GM12875 (cell line): Measurements from ENCODE around the gene VPS13D.
"Not testable (repeated sequence)": the region's sequence is repeated elsewhere in the genome, so short reads cannot be mapped to it uniquely, and the experiment has no call there.

Experiments used
- H3K4me3 ChIP-seq: one replicate; pipeline ENCODE4 v1.5.1; 2011; ENCODE audit warnings: low read depth, low read length, control low read depth
- CTCF ChIP-seq: IDR thresholded peaks from 2 replicates; pipeline ENCODE4 v1.5.1; 2011; ENCODE audit warnings: low read depth, mild to moderate bottlenecking, control low read depth, inconsistent platforms, low read length, moderate library complexity, borderline replicate concordance; ENCODE audit not compliant: insufficient read depth

Gene VPS13D

GRCh38 chr1:12315146-12315545 is 85.3 kb downstream of the VPS13D start:
- TF ChIP-seq CTCF: no peak
- H3K4me3 ChIP-seq: no peak overlapping the region

- H3K4me3 ChIP-seq: no peak overlapping the region
- no peak for TF ChIP-seq CTCF
Observed at GRCh38 chr1:12316331-12316730, 86.5 kb downstream of the VPS13D start.

- TF ChIP-seq CTCF: no peak
- H3K4me3 ChIP-seq: no peak overlapping the region
Observed at GRCh38 chr1:12320486-12320885, 90.7 kb downstream of the VPS13D start.

GRCh38 chr1:12324423-12324822 is 94.6 kb downstream of the VPS13D start:
- no peak for TF ChIP-seq CTCF

GRCh38 chr1:12324973-12325372 is 95.1 kb downstream of the VPS13D start:
- H3K4me3 ChIP-seq: not testable (repeated sequence)

More at GRCh38 chr1:12324423-12324822, 94.6 kb downstream of the VPS13D start:
- H3K4me3 ChIP-seq: no peak overlapping the region

GRCh38 chr1:12326986-12327385 is 97.2 kb downstream of the VPS13D start:
- no peak for TF ChIP-seq CTCF
- H3K4me3 ChIP-seq: no peak overlapping the region

- no peak overlapping the region for H3K4me3 ChIP-seq
- TF ChIP-seq CTCF: no peak
Observed at GRCh38 chr1:12327566-12327965, 97.7 kb downstream of the VPS13D start.
